ENCODE data around the gene LPIN1. TPM values are rescaled to one million over a fixed set of nuclear protein-coding genes. Genes with fewer than 3 reads are reported as not detected.

Gene LPIN1
- total RNA-seq, 1 experiment from 2014 or later, result 4.4 TPM

DNA sequence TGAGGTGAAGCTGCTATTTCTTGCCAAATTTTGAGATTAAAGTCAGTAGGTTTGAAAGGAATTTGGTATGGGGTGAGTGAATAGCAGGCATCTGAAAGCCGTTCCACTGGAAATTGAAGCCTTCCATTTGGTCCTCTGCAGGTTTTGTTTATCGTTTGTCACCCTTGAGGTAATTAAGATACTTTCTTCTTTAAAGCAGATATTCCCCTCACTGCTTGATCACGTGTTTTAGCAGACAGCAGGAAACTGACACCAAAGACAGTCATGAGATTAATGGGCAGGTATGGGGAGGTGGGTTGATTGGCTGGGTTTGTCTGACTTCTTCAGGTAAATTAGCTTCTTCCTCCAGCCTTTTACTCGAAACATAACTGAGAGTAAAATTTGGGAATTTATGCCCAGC lies 10.7 kb downstream of the LPIN1 start:
- Mint-ChIP-seq H3K36me3 (ENCODE audit: insufficient read depth in 1 of 3, low read depth in 3 of 3) (peaks cover 16 to 30% (median 22%) of the 10 kb centered on the region in 3 experiments), H3K4me1 (peaks cover 25 to 38% of the 10 kb centered on the region in 2 experiments), H3K27ac (no peak overlapping the region), H3K27me3 (ENCODE audit: low read depth) (no peaks in the 10 kb centered on the region), H3K9me3 (peaks cover 17 to 18% of the 10 kb centered on the region in 2 experiments), H3K4me3 (no peak overlapping the region)
- TF ChIP-seq CTCF (conservative IDR thresholded peaks at IDR 0.05), result no peak
- Histone ChIP-seq H3K4me2 (ENCODE audit: insufficient read depth, insufficient read length, low read length) (no peak overlapping the region), H2BK120ac (ENCODE audit: low read depth, low read length, poor library complexity, severe bottlenecking) (no peak overlapping the region), H3K79me2 (ENCODE audit: insufficient read depth, low read length) (peaks cover 2% of the 10 kb centered on the region; the same call in 1 of the 2 replicates), H3K9me3 (ENCODE audit: control insufficient read depth, low read depth, low read length) (no peaks in the 10 kb centered on the region), H2AK5ac (ENCODE audit: insufficient read length, low read length) (no peak overlapping the region), H3K23ac (ENCODE audit: insufficient read length, low read depth, low read length) (no peak overlapping the region), H4K20me1 (ENCODE audit: control insufficient read depth, insufficient read depth, insufficient read length) (no peaks in the 10 kb centered on the region), H3K79me1 (ENCODE audit: insufficient read depth, low read depth, low read length, poor library complexity, severe bottlenecking) (peaks cover 2% of the 10 kb centered on the region), H3K56ac (ENCODE audit: insufficient read length, low read depth, low read length) (no peak overlapping the region), H4K91ac (ENCODE audit: insufficient read length, low read depth, low read length) (no peak overlapping the region), H3K14ac (ENCODE audit: insufficient read depth, low read length) (no peak overlapping the region), H3K9ac (ENCODE audit: extremely low read depth, insufficient read length, low read length) (no peak overlapping the region), H4K8ac (replicated peaks; ENCODE audit: insufficient read length, low read depth, low read length) (no peak overlapping the region), H4K5ac (ENCODE audit: insufficient read length, low read depth, low read length) (no peak overlapping the region), H3K4me1 (ENCODE audit: insufficient read depth, low read length) (peaks cover 4% of the 10 kb centered on the region; the same call in 1 of the 2 replicates), H2BK12ac (ENCODE audit: insufficient read length, low read depth, low read length) (no peak overlapping the region), H2BK20ac (ENCODE audit: low read depth, low read length, poor library complexity, severe bottlenecking) (no peak overlapping the region), H3K4ac (ENCODE audit: low read depth, low read length) (no peak overlapping the region), H2AFZ (ENCODE audit: low read length) (no peak overlapping the region), H3K18ac (ENCODE audit: insufficient read length, low read depth, low read length) (no peak overlapping the region), H3T11ph (ENCODE audit: low read length) (no peak overlapping the region), H3K27me3 (ENCODE audit: insufficient read depth, low read length) (no peaks in the 10 kb centered on the region), H3K27ac (ENCODE audit: insufficient read length, low read depth, low read length) (no peak overlapping the region), H2BK15ac (ENCODE audit: low read depth, low read length) (no peak overlapping the region), H2BK5ac (ENCODE audit: insufficient read length, low read length) (no peak overlapping the region), H3K23me2 (ENCODE audit: insufficient read length, low read depth, low read length, poor library complexity, severe bottlenecking) (no peaks in the 10 kb centered on the region)
- WGBS (ENCODE audit: extremely low coverage, insufficient read length, low lambda C conversion rate), result no CpG with 5 or more reads among the region's 4 CpGs
- no peak for DNase-seq

Measured in H9 (cell line).